Trophoblast cell (in vitro differentiated cells and primary cell): ENCODE results near the gene TAF6.

Experiments
- DNase-seq, 2 donors: peaks; one replicate each; pipeline ENCODE4 v3.0.0-alpha.2; 2016
- H2AFZ ChIP-seq: 2 replicates; pipeline ENCODE4 v1.6.1; 2013; ENCODE audit warnings: low read length, moderate library complexity, mild to moderate bottlenecking; ENCODE audit not compliant: insufficient read depth, poor library complexity
- H2AK5ac ChIP-seq: 2 replicates; pipeline ENCODE4 v1.6.1; 2013; ENCODE audit warnings: mild to moderate bottlenecking, low read length
- H2BK120ac ChIP-seq: 2 replicates; pipeline ENCODE4 v1.6.1; 2013; ENCODE audit warnings: low read length, mild to moderate bottlenecking, moderate library complexity; ENCODE audit not compliant: insufficient read depth, poor library complexity
- H2BK12ac ChIP-seq: 2 replicates; pipeline ENCODE4 v1.6.1; 2013; ENCODE audit warnings: mild to moderate bottlenecking, low read length, moderate library complexity
- H2BK5ac ChIP-seq: 2 replicates; pipeline ENCODE4 v1.6.1; 2013; ENCODE audit warnings: low read length, low read depth, moderate library complexity, mild to moderate bottlenecking; ENCODE audit not compliant: poor library complexity
- H3K14ac ChIP-seq: 2 replicates; pipeline ENCODE4 v1.6.1; 2013; ENCODE audit warnings: mild to moderate bottlenecking, low read length
- H3K18ac ChIP-seq: 2 replicates; pipeline ENCODE4 v1.6.1; 2013; ENCODE audit warnings: mild to moderate bottlenecking, low read length
- H3K23ac ChIP-seq: 2 replicates; pipeline ENCODE4 v1.6.1; 2013; ENCODE audit warnings: low read length
- H3K27ac ChIP-seq: 2 replicates; pipeline ENCODE4 v1.5.1; 2013; ENCODE audit warnings: low read depth, mild to moderate bottlenecking, inconsistent platforms, low read length, moderate library complexity
- H3K27me3 ChIP-seq: 2 replicates; pipeline ENCODE4 v1.6.1; 2013; ENCODE audit warnings: inconsistent platforms, mild to moderate bottlenecking, low read length, moderate library complexity; ENCODE audit not compliant: insufficient read depth
- H3K36me3 ChIP-seq, 2 experiments: 1 replicate in 1 of 2; 2 replicates in 1 of 2; pipeline ENCODE4 v1.6.1; 2013; ENCODE audit warnings: low read length in 2 of 2, mild to moderate bottlenecking in 2 of 2, moderate library complexity in 1 of 2; ENCODE audit not compliant: insufficient read depth in 2 of 2, control insufficient read depth in 1 of 2
- H3K4ac ChIP-seq: 2 replicates; pipeline ENCODE4 v1.6.1; 2013; ENCODE audit warnings: low read depth, mild to moderate bottlenecking, low read length, moderate library complexity
- H3K4me1 ChIP-seq, 2 experiments: 1 replicate in 1 of 2; 2 replicates in 1 of 2; pipeline ENCODE4 v1.6.1; 2013; ENCODE audit warnings: low read length in 2 of 2, mild to moderate bottlenecking in 2 of 2, moderate library complexity in 1 of 2; ENCODE audit not compliant: insufficient read depth in 2 of 2, control insufficient read depth in 1 of 2
- H3K4me2 ChIP-seq: 2 replicates; pipeline ENCODE4 v1.6.1; 2013; ENCODE audit warnings: inconsistent platforms, mild to moderate bottlenecking, low read length, moderate library complexity
- H3K4me3 ChIP-seq: 2 replicates; pipeline ENCODE4 v1.5.1; 2013; ENCODE audit warnings: mild to moderate bottlenecking, low read depth, low read length, inconsistent platforms
- H3K79me1 ChIP-seq: one replicate; pipeline ENCODE4 v1.6.1; 2013; ENCODE audit warnings: low read length
- H3K79me2 ChIP-seq: 2 replicates; pipeline ENCODE4 v1.6.1; 2013; ENCODE audit warnings: low read length, mild to moderate bottlenecking; ENCODE audit not compliant: control insufficient read depth, insufficient read depth, poor library complexity
- H3K9ac ChIP-seq: 2 replicates; pipeline ENCODE4 v1.6.1; 2013; ENCODE audit warnings: mild to moderate bottlenecking, low read length
- H3K9me3 ChIP-seq: 2 replicates; pipeline ENCODE4 v1.6.1; 2013; ENCODE audit warnings: low read depth, mild to moderate bottlenecking, control low read depth, inconsistent platforms, low read length; ENCODE audit not compliant: insufficient read depth
- H4K12ac ChIP-seq: 2 replicates; pipeline ENCODE4 v1.6.1; 2013; ENCODE audit warnings: low read depth, mild to moderate bottlenecking, low read length, moderate library complexity
- H4K8ac ChIP-seq: 2 replicates; pipeline ENCODE4 v1.6.1; 2013; ENCODE audit warnings: low read depth, mild to moderate bottlenecking, low read length, moderate library complexity
- H4K91ac ChIP-seq: one replicate; pipeline ENCODE4 v1.6.1; 2013; ENCODE audit warnings: low read depth, mild to moderate bottlenecking, low read length, moderate library complexity
- WGBS: extraction: QIAGEN DNeasy Blood & Tissue Kit; methylation state at CpG from one replicate; pipeline ENCODE4 v1.1.7; 2013; ENCODE audit warnings: missing lambda C conversion rate; ENCODE audit not compliant: insufficient read length, insufficient coverage; ENCODE audit errors: extremely low coverage; 5-methylcytosine and 5-hydroxymethylcytosine counted together

The TAF6 gene

DNA sequence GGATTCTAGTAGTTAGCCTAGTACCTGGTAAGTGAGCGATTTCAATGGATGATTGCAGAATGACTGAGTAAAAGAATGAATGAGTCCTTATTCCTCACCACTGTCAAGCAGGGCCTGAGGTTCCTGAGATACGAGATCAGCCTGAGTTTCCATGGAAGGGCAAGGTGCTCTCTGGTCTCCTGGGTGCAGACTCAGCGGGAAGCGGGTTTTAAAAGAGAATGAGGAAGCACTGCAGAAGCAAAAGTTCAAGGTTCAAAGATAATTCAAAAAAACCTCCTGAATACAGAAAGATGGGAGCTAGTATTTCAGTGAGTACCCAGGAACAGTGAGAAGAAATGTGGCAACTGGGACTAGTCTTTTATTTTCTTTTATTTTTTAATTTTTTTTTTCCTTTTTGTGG is 42.0 kb downstream of the TAF6 start:
- no peak overlapping the region for H2BK5ac ChIP-seq
- H3K27me3 ChIP-seq = no peaks in the 10 kb centered on the region
- H3K14ac ChIP-seq = no peak overlapping the region
- no peak overlapping the region for H2AFZ ChIP-seq
- H3K27ac ChIP-seq = no peak overlapping the region
- WGBS = no CpG with 5 or more reads among the region's 4 CpGs
- no peak overlapping the region for H2BK12ac ChIP-seq
- peaks cover 18% of the 10 kb centered on the region for H3K9me3 ChIP-seq
- H2BK120ac ChIP-seq = no peak overlapping the region
- no peak overlapping the region for H3K4ac ChIP-seq
- no peak overlapping the region for H4K91ac ChIP-seq
- no peak overlapping the region for H3K4me2 ChIP-seq
- H4K8ac ChIP-seq = no peak overlapping the region
- H3K23ac ChIP-seq = no peak overlapping the region
- no peak for DNase-seq
- H3K79me2 ChIP-seq = peaks cover 15% of the 10 kb centered on the region
- no peak overlapping the region for H3K9ac ChIP-seq
- H4K12ac ChIP-seq = no peak overlapping the region
- H3K4me3 ChIP-seq = no peak overlapping the region
- H2AK5ac ChIP-seq = no peak overlapping the region
- peaks cover 2 to 4% of the 10 kb centered on the region in 2 experiments for H3K4me1 ChIP-seq
- peaks cover 6% of the 10 kb centered on the region for H3K79me1 ChIP-seq
- peaks cover 60 to 63% of the 10 kb centered on the region in 2 experiments for H3K36me3 ChIP-seq
- H3K18ac ChIP-seq = no peak overlapping the region

GRCh38 chr7:100075418-100075817 is 43.7 kb downstream of the TAF6 start:
- Histone ChIP-seq H3K9me3 (peaks cover 33% of the 10 kb centered on the region), H3K4me1 (peaks cover 1 to 4% of the 10 kb centered on the region in 2 experiments), H4K91ac (no peak overlapping the region), H3K23ac (no peak overlapping the region), H3K4me3 (no peak overlapping the region), H3K4ac (no peak overlapping the region), H3K27me3 (no peaks in the 10 kb centered on the region), H3K36me3 (peaks cover 73 to 81% of the 10 kb centered on the region in 2 experiments), H3K14ac (no peak overlapping the region), H3K79me2 (peaks cover 7% of the 10 kb centered on the region), H2AFZ (no peak overlapping the region), H3K18ac (peak overlapping the region; percentile 74), H2BK5ac (no peak overlapping the region), H3K79me1 (no peaks in the 10 kb centered on the region), H4K8ac (no peak overlapping the region), H3K27ac (no peak overlapping the region), H2AK5ac (no peak overlapping the region), H4K12ac (no peak overlapping the region), H2BK12ac (no peak overlapping the region), H3K4me2 (no peak overlapping the region), H3K9ac (no peak overlapping the region), H2BK120ac (no peak overlapping the region)
- no CpG with 5 or more reads among the region's 6 CpGs for WGBS
- no peak for DNase-seq

- H4K12ac ChIP-seq = no peak overlapping the region
- H2BK5ac ChIP-seq = no peak overlapping the region
- H3K18ac ChIP-seq = no peak overlapping the region
- H3K27ac ChIP-seq = no peak overlapping the region
- no peak for DNase-seq
- no peak overlapping the region for H4K91ac ChIP-seq
- peaks cover 4% of the 10 kb centered on the region for H3K79me2 ChIP-seq
- no peak overlapping the region for H2AFZ ChIP-seq
- H3K27me3 ChIP-seq = no peaks in the 10 kb centered on the region
- no peak overlapping the region for H3K9ac ChIP-seq
- H3K23ac ChIP-seq = no peak overlapping the region
- no peak overlapping the region for H2AK5ac ChIP-seq
- H3K4me1 ChIP-seq = no peaks in the 10 kb centered on the region
- H4K8ac ChIP-seq = no peak overlapping the region
- no peak overlapping the region for H3K4me3 ChIP-seq
- H3K14ac ChIP-seq = no peak overlapping the region
- H2BK120ac ChIP-seq = no peak overlapping the region
- peaks cover 36% of the 10 kb centered on the region for H3K9me3 ChIP-seq
- no peak overlapping the region for H2BK12ac ChIP-seq
- no peak overlapping the region for H3K4me2 ChIP-seq
- no CpG with 5 or more reads among the region's 7 CpGs for WGBS
- H3K79me1 ChIP-seq = no peaks in the 10 kb centered on the region
- H3K36me3 ChIP-seq = peaks cover 78 to 86% of the 10 kb centered on the region in 2 experiments
- no peak overlapping the region for H3K4ac ChIP-seq
Observed at GRCh38 chr7:100074841-100075240, 44.3 kb downstream of the TAF6 start.

- H3K79me2 ChIP-seq = no peaks in the 10 kb centered on the region
- peaks cover 36% of the 10 kb centered on the region for H3K9me3 ChIP-seq
- H2AK5ac ChIP-seq = no peak overlapping the region
- no peak overlapping the region for H2BK12ac ChIP-seq
- peaks cover 73 to 80% of the 10 kb centered on the region in 2 experiments for H3K36me3 ChIP-seq
- H3K79me1 ChIP-seq = no peaks in the 10 kb centered on the region
- H3K27me3 ChIP-seq = no peaks in the 10 kb centered on the region
- H2BK120ac ChIP-seq = no peak overlapping the region
- H4K91ac ChIP-seq = no peak overlapping the region
- H4K8ac ChIP-seq = no peak overlapping the region
- H3K4me3 ChIP-seq = no peak overlapping the region
- no peak overlapping the region for H4K12ac ChIP-seq
- no peak overlapping the region for H2AFZ ChIP-seq
- no peak overlapping the region for H2BK5ac ChIP-seq
- no peak overlapping the region for H3K14ac ChIP-seq
- H3K18ac ChIP-seq = no peak overlapping the region
- H3K27ac ChIP-seq = no peak overlapping the region
- no peak overlapping the region for H3K9ac ChIP-seq
- H3K4me2 ChIP-seq = no peak overlapping the region
- no peaks in the 10 kb centered on the region for H3K4me1 ChIP-seq
- WGBS = no CpG with 5 or more reads among the region's 10 CpGs
- H3K23ac ChIP-seq = no peak overlapping the region
- no peak for DNase-seq
- H3K4ac ChIP-seq = no peak overlapping the region
Observed at GRCh38 chr7:100072462-100072861, 46.7 kb downstream of the TAF6 start.
